H1 (cell line): ENCODE data around the gene HTR2A. TPM values are rescaled to one million over a fixed set of nuclear protein-coding genes. Genes with fewer than 3 reads are reported as not detected.

Experiments used
- CTCF ChIA-PET: fragments of 300-600 bp; sonication (Branson Sonifier 250); formaldehyde crosslinking; loops from one replicate; lab custom pipeline; 2021; ENCODE audit not compliant: partially characterized antibody; lab: Charles Lee
- POLR2A ChIA-PET: fragments of 300-600 bp; sonication (Branson Sonifier 250); formaldehyde crosslinking; loops from one replicate; lab custom pipeline; 2021; ENCODE audit warnings: inconsistent platforms; ENCODE audit not compliant: partially characterized antibody; lab: Charles Lee
- DNase-seq, 2 experiments: peaks; one replicate each; pipeline versions ENCODE4 v3.0.0 to v3.0.0-alpha.2; 2010 to 2022; ENCODE audit warnings: low spot score in 2 of 2, low read depth in 1 of 2, mixed read lengths in 1 of 2
- FAIRE-seq: peaks from 2 replicates; lab custom pipeline; 2011; peaks lifted over from hg19 to GRCh38; lab: Jason Lieb, UNC
- H2AFZ ChIP-seq: 2 replicates; pipeline ENCODE4 v1.8.1; 2012; ENCODE audit warnings: low read length, inconsistent platforms
- H2AK5ac ChIP-seq: 2 replicates; pipeline ENCODE4 v1.6.1; 2013; ENCODE audit warnings: low read depth, low read length
- H2BK120ac ChIP-seq: replicated peaks from 2 replicates; pipeline ENCODE3; 2013; ENCODE audit warnings: low read depth, low read length, inconsistent platforms
- H2BK12ac ChIP-seq: 2 replicates; pipeline ENCODE4 v1.6.1; 2013; ENCODE audit warnings: low read depth, low read length
- H2BK15ac ChIP-seq: 2 replicates; pipeline ENCODE4 v1.6.1; 2013; ENCODE audit warnings: low read length
- H2BK20ac ChIP-seq: 2 replicates; pipeline ENCODE4 v1.6.1; 2013; ENCODE audit warnings: low read length
- H2BK5ac ChIP-seq: 2 replicates; pipeline ENCODE4 v1.6.1; 2013; ENCODE audit warnings: low read depth, low read length
- H3K14ac ChIP-seq: 2 replicates; pipeline ENCODE4 v1.6.1; 2013; ENCODE audit warnings: inconsistent platforms; ENCODE audit not compliant: insufficient read length
- H3K18ac ChIP-seq: 2 replicates; pipeline ENCODE4 v1.6.1; 2013; ENCODE audit warnings: low read length; ENCODE audit errors: extremely low read depth
- H3K23ac ChIP-seq: 2 replicates; pipeline ENCODE4 v1.6.1; 2013; ENCODE audit warnings: inconsistent platforms; ENCODE audit not compliant: insufficient read length
- H3K23me2 ChIP-seq: 2 replicates; pipeline ENCODE4 v1.6.1; 2013; ENCODE audit warnings: low read depth, low read length
- H3K27ac ChIP-seq: 2 replicates; pipeline ENCODE4 v1.6.1; 2011; ENCODE audit warnings: low read depth, low read length, inconsistent platforms
- H3K27me3 ChIP-seq, 4 experiments: replicated peaks in 1 of 4; 1 replicate in 1 of 4; 2 replicates in 3 of 4; pipeline versions ENCODE4 v1.6.1 to v1.8.1; 2011 to 2013; ENCODE audit warnings: low read length in 3 of 4, mild to moderate bottlenecking in 3 of 4, inconsistent platforms in 2 of 4, mixed read lengths in 2 of 4, moderate library complexity in 1 of 4; ENCODE audit not compliant: control insufficient read depth in 3 of 4, insufficient read depth in 3 of 4; ENCODE audit errors: extremely low read depth in 1 of 4
- H3K36me3 ChIP-seq, 4 experiments: 2 replicates each; pipeline versions ENCODE4 v1.6.1 to v1.8.1; 2011 to 2013; ENCODE audit warnings: mild to moderate bottlenecking in 4 of 4, low read length in 3 of 4, moderate library complexity in 2 of 4, control low read depth in 1 of 4, inconsistent platforms in 1 of 4; ENCODE audit not compliant: insufficient read depth in 4 of 4, control insufficient read depth in 2 of 4
- H3K4ac ChIP-seq: replicated peaks from 2 replicates; pipeline ENCODE3; 2013; ENCODE audit warnings: low read length, low read depth, mixed read lengths, inconsistent platforms; ENCODE audit not compliant: insufficient read length
- H3K4me1 ChIP-seq, 4 experiments: replicated peaks in 1 of 4; 1 replicate in 1 of 4; 2 replicates in 3 of 4; pipeline versions ENCODE4 v1.6.1 to v1.8.1; 2011 to 2013; ENCODE audit warnings: low read length in 3 of 4, inconsistent platforms in 2 of 4, mixed read lengths in 1 of 4; ENCODE audit not compliant: insufficient read depth in 4 of 4, control insufficient read depth in 3 of 4
- H3K4me2 ChIP-seq, 2 experiments: 2 replicates each; pipeline versions ENCODE4 v1.6.1 to v1.8.1; 2011 to 2013; ENCODE audit warnings: low read depth in 2 of 2, low read length in 2 of 2, control low read depth in 1 of 2, inconsistent platforms in 1 of 2, mild to moderate bottlenecking in 1 of 2; ENCODE audit not compliant: insufficient read depth in 1 of 2
- H3K4me3 ChIP-seq, 4 experiments: fragments of 200-600, 300-600 bp in 1 of 4; sonication (generic), shearing (Covaris generic), sonication (Bioruptor Twin) in 1 of 4; 2 replicates each; pipeline versions ENCODE4 v1.5.1 to v1.8.1; 2011 to 2016; ENCODE audit warnings: low read length in 4 of 4, low read depth in 3 of 4, control low read depth in 2 of 4, inconsistent platforms in 2 of 4, mild to moderate bottlenecking in 2 of 4, mixed read lengths in 1 of 4, moderate library complexity in 1 of 4; ENCODE audit not compliant: insufficient read depth in 2 of 4; ENCODE audit errors: extremely low read depth in 1 of 4
- H3K56ac ChIP-seq: replicated peaks from 2 replicates; pipeline ENCODE3; 2013; ENCODE audit warnings: low read depth, mild to moderate bottlenecking, mixed read lengths, low read length, inconsistent platforms; ENCODE audit not compliant: insufficient read length
- H3K79me1 ChIP-seq: 2 replicates; pipeline ENCODE4 v1.6.1; 2013; ENCODE audit warnings: low read depth, low read length, control low read depth
- H3K79me2 ChIP-seq, 2 experiments: 2 replicates each; pipeline versions ENCODE4 v1.6.1 to v1.8.1; 2012 to 2013; ENCODE audit warnings: low read length in 2 of 2, mild to moderate bottlenecking in 2 of 2, inconsistent platforms in 1 of 2; ENCODE audit not compliant: insufficient read depth in 2 of 2, control insufficient read depth in 1 of 2
- H3K9ac ChIP-seq, 4 experiments: replicated peaks in 1 of 4; 1 replicate in 1 of 4; 2 replicates in 3 of 4; pipeline versions ENCODE4 v1.6.1 to v1.8.1; 2011 to 2013; ENCODE audit warnings: low read depth in 3 of 4, low read length in 3 of 4, control low read depth in 2 of 4, mild to moderate bottlenecking in 2 of 4, moderate library complexity in 2 of 4, inconsistent platforms in 1 of 4; ENCODE audit errors: extremely low read depth in 1 of 4
- H3K9me3 ChIP-seq, 2 experiments: 2 replicates each; pipeline versions ENCODE4 v1.6.1 to v1.8.1; 2012 to 2013; ENCODE audit warnings: mild to moderate bottlenecking in 2 of 2, moderate library complexity in 2 of 2, control low read depth in 1 of 2, inconsistent platforms in 1 of 2, low read depth in 1 of 2, low read length in 1 of 2, mixed read lengths in 1 of 2; ENCODE audit not compliant: insufficient read depth in 2 of 2
- H4K20me1 ChIP-seq, 2 experiments: replicated peaks in 1 of 2; 2 replicates each; pipeline versions ENCODE3 to v1.8.1; 2011 to 2013; ENCODE audit warnings: inconsistent platforms in 2 of 2, low read length in 2 of 2, mild to moderate bottlenecking in 1 of 2; ENCODE audit not compliant: insufficient read depth in 2 of 2, control insufficient read depth in 1 of 2
- H4K5ac ChIP-seq: 2 replicates; pipeline ENCODE4 v1.6.1; 2013; ENCODE audit warnings: low read length, low read depth, mixed read lengths, inconsistent platforms; ENCODE audit not compliant: insufficient read length
- H4K8ac ChIP-seq: 2 replicates; pipeline ENCODE4 v1.8.0; 2013; ENCODE audit warnings: mild to moderate bottlenecking, moderate library complexity, low read length, inconsistent platforms; ENCODE audit not compliant: insufficient read depth; ENCODE audit errors: extremely low read depth
- H4K91ac ChIP-seq: replicated peaks from 2 replicates; pipeline ENCODE3; 2013; ENCODE audit warnings: low read length, mixed read lengths, inconsistent platforms; ENCODE audit not compliant: insufficient read length
- BCL11A ChIP-seq, 2 experiments: IDR thresholded peaks; one replicate each; pipeline ENCODE4 v1.6.1; 2011; ENCODE audit warnings: low read depth in 2 of 2, low read length in 2 of 2, mild to moderate bottlenecking in 2 of 2
- CBX8 ChIP-seq: fragments of 300-800, 300-1000 bp; sonication (generic); IDR thresholded peaks from 2 replicates; pipeline ENCODE4 v1.7.1; 2016; ENCODE audit warnings: low read depth, low read length, borderline replicate concordance
- KDM4A ChIP-seq: IDR thresholded peaks from one replicate; pipeline ENCODE4 v1.7.1; 2012; ENCODE audit warnings: low read depth, mild to moderate bottlenecking, moderate library complexity, low read length, inconsistent platforms; ENCODE audit not compliant: severe bottlenecking
- RBBP5 ChIP-seq: IDR thresholded peaks from 2 replicates; pipeline ENCODE4 v1.7.1; 2012; ENCODE audit warnings: low read depth, mild to moderate bottlenecking, inconsistent platforms, low read length, moderate library complexity, borderline replicate concordance
- RXRA ChIP-seq: IDR thresholded peaks from 2 replicates; pipeline ENCODE4 v1.6.1; 2011; ENCODE audit warnings: low read depth, mild to moderate bottlenecking, low read length, moderate library complexity; ENCODE audit not compliant: insufficient read depth
- TAF1 ChIP-seq: IDR thresholded peaks from 2 replicates; pipeline ENCODE4 v1.6.1; 2011; ENCODE audit warnings: mild to moderate bottlenecking, low read depth, low read length
- TEAD4 ChIP-seq: IDR thresholded peaks from 2 replicates; pipeline ENCODE4 v1.6.1; 2012; ENCODE audit warnings: low read depth, low read length, inconsistent platforms, mixed read lengths
- WGBS, 2 experiments: shearing (Covaris generic) in 1 of 2; methylation state at CpG; one replicate each; pipeline versions ENCODE4 v1.1.6 to v1.1.7; 2013 to 2015; ENCODE audit warnings: low lambda C conversion rate in 2 of 2, mixed read lengths in 2 of 2, inconsistent platforms in 1 of 2, low coverage in 1 of 2, missing lambda C conversion rate in 1 of 2; ENCODE audit not compliant: insufficient replicate concordance in 2 of 2, insufficient coverage in 1 of 2, insufficient read length in 1 of 2; ENCODE audit errors: extremely low coverage in 1 of 2, missing lambda C conversion rate in 1 of 2; 5-methylcytosine and 5-hydroxymethylcytosine counted together
- polyA plus RNA-seq, 7 experiments: library from polyadenylated mRNA; depleted of rRNA in 3 of 7; stranded (reverse) in 5 of 7; unstranded in 2 of 7; fragments of >200 nt in 5 of 7; fragments of 200-250 nt in 2 of 7; gene quantifications; 1 replicate in 5 of 7; 2 replicates in 1 of 7; 4 replicates in 1 of 7; pipeline versions ENCODE4 v1.2.1 to v1.2.3, GENCODE V29; 2011 to 2013; ENCODE audit warnings: missing spikeins in 2 of 7, mixed read lengths in 2 of 7
- total RNA-seq: library from RNA; stranded (reverse); fragmentation: NEBNext Ultra II Directional; extraction: Animal tissue kit (Norgen Biotek cat#: 25700); gene quantifications from 2 replicates; pipeline ENCODE4 v1.2.1, GENCODE V29; 2021
- TF ChIP-seq, protein P1 (sequence below), 3 experiments: IDR thresholded peaks; 1 replicate in 2 of 3; 2 replicates in 1 of 3; pipeline versions ENCODE4 v1.5.1 to v1.6.1; 2011; ENCODE audit warnings: low read length in 3 of 3, mild to moderate bottlenecking in 3 of 3, inconsistent platforms in 2 of 3, low read depth in 1 of 3, moderate library complexity in 1 of 3; ENCODE audit not compliant: insufficient read depth in 1 of 3; ENCODE audit errors: control extremely low read depth in 1 of 3

Gene HTR2A
- total and polyA plus RNA-seq, 2 of the 8 experiments (the other 6 are each of a cell fraction or from before 2014, with no cell fraction given) = not detected

- H3K4me2 ChIP-seq = no peak overlapping the region
- no peak overlapping the region for H2BK12ac ChIP-seq
- H4K5ac ChIP-seq = no peak overlapping the region
- WGBS, 2 experiments = 98% methylated on average over 3 of the region's 3 CpGs; no CpG with 5 or more reads in 1 of the 2 experiments
- no peak overlapping the region for H3K27ac ChIP-seq
- CTCF ChIA-PET = interaction anchor here (1.7 kb wide), 1 partner anchor 30 kb away, joined by 8 read pairs; no protein-coding TSS in a partner anchor
- H2AK5ac ChIP-seq = no peak overlapping the region
- no peak overlapping the region for H2BK15ac ChIP-seq
- no peaks in the 10 kb centered on the region for H4K20me1 ChIP-seq
- H3K23ac ChIP-seq = no peak overlapping the region
- no peaks in the 10 kb centered on the region for H3K36me3 ChIP-seq
- no peak overlapping the region for H3K4ac ChIP-seq
- TF ChIP-seq KDM4A = no peak
- TF ChIP-seq CBX8 = no peak
- no peak for TF ChIP-seq RBBP5
- no peak for TF ChIP-seq RXRA
- no peak for TF ChIP-seq TAF1
- TF ChIP-seq, protein P1, sequence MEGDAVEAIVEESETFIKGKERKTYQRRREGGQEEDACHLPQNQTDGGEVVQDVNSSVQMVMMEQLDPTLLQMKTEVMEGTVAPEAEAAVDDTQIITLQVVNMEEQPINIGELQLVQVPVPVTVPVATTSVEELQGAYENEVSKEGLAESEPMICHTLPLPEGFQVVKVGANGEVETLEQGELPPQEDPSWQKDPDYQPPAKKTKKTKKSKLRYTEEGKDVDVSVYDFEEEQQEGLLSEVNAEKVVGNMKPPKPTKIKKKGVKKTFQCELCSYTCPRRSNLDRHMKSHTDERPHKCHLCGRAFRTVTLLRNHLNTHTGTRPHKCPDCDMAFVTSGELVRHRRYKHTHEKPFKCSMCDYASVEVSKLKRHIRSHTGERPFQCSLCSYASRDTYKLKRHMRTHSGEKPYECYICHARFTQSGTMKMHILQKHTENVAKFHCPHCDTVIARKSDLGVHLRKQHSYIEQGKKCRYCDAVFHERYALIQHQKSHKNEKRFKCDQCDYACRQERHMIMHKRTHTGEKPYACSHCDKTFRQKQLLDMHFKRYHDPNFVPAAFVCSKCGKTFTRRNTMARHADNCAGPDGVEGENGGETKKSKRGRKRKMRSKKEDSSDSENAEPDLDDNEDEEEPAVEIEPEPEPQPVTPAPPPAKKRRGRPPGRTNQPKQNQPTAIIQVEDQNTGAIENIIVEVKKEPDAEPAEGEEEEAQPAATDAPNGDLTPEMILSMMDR (IDR thresholded peaks at IDR 0.05; ENCODE audit: control extremely low read depth in 1 of 3, insufficient read depth in 1 of 3, low read depth in 1 of 3, low read length in 3 of 3) = no peak
- TF ChIP-seq TEAD4 = no peak
- TF ChIP-seq BCL11A (IDR thresholded peaks at IDR 0.05; ENCODE audit: low read depth in 2 of 2, low read length in 2 of 2) = no peak
- no peak overlapping the region for H4K8ac ChIP-seq
- no peak overlapping the region for H2AFZ ChIP-seq
- no peak overlapping the region for H4K91ac ChIP-seq
- no peaks in the 10 kb centered on the region for H3K23me2 ChIP-seq
- FAIRE-seq (no peak), DNase-seq (no peak)
- no peak overlapping the region for H3K9ac ChIP-seq
- no peaks in the 10 kb centered on the region for H3K79me1 ChIP-seq
- H3K79me2 ChIP-seq = no peaks in the 10 kb centered on the region
- H3K56ac ChIP-seq = no peak overlapping the region
- no peak overlapping the region for H3K18ac ChIP-seq
- H2BK20ac ChIP-seq = no peak overlapping the region
- no peak overlapping the region for H2BK120ac ChIP-seq
- no peak overlapping the region for H3K14ac ChIP-seq
- POLR2A ChIA-PET = no interaction called here
- no peak overlapping the region for H2BK5ac ChIP-seq
- H3K4me3 ChIP-seq = no peak overlapping the region
- H3K9me3 ChIP-seq = no peaks in the 10 kb centered on the region
- no peaks in the 10 kb centered on the region for H3K27me3 ChIP-seq
- H3K4me1 ChIP-seq = no peaks in the 10 kb centered on the region
Measured at GRCh38 chr13:46864941-46865340, 31.9 kb downstream of the HTR2A start.
